Measurements from ENCODE around the gene HP1BP3. TPM values are rescaled to one million over a fixed set of nuclear protein-coding genes. Genes with fewer than 3 reads are reported as not detected.

Gene HP1BP3
- total and polyA plus RNA-seq, 2 of the 4 experiments (the other 2 are of a cell fraction), result 88.4 to 151 TPM

GRCh38 chr1:20719261-20719660 is 67.8 kb downstream of the HP1BP3 start:
- Histone ChIP-seq H3K23ac (ENCODE audit: low read depth, low read length) (no peak overlapping the region), H2BK15ac (ENCODE audit: low read depth, low read length) (no peak overlapping the region), H3K79me1 (ENCODE audit: low read depth in 1 of 2, low read length in 2 of 2) (no peaks in the 10 kb centered on the region; a peak in 1 of 4 replicates), H3K36me3 (ENCODE audit: control insufficient read depth, insufficient read depth, low read length) (no peaks in the 10 kb centered on the region), H2BK20ac (ENCODE audit: low read depth, low read length) (no peak overlapping the region), H3K4me2 (ENCODE audit: low read depth, low read length) (no peak overlapping the region), H3K9me3 (ENCODE audit: control insufficient read depth, insufficient read depth, low read length) (no peaks in the 10 kb centered on the region), H3K9ac (ENCODE audit: low read depth, low read length) (no peak overlapping the region), H2BK5ac (ENCODE audit: low read depth, low read length, poor library complexity, severe bottlenecking) (no peak overlapping the region), H3K4me3 (ENCODE audit: insufficient read depth, low read depth, low read length) (no peak overlapping the region), H2AK9ac (replicated peaks; ENCODE audit: low read depth, low read length, poor library complexity) (no peak overlapping the region), H3K18ac (ENCODE audit: low read depth, low read length) (no peak overlapping the region), H4K5ac (ENCODE audit: low read depth, low read length) (no peak overlapping the region), H4K91ac (ENCODE audit: insufficient read depth, low read depth, low read length) (no peak overlapping the region), H3K9me1 (ENCODE audit: insufficient read depth, low read length) (peaks cover 8% of the 10 kb centered on the region; the same call in 1 of the 2 replicates), H3K27me3 (ENCODE audit: control insufficient read depth, insufficient read depth, low read length) (no peaks in the 10 kb centered on the region), H2AFZ (replicated peaks; ENCODE audit: low read length, poor library complexity) (no peak overlapping the region), H2BK120ac (ENCODE audit: low read depth, low read length) (no peak overlapping the region), H3K4ac (ENCODE audit: low read depth, low read length) (no peak overlapping the region), H3K27ac (ENCODE audit: insufficient read depth, low read length) (no peak overlapping the region), H4K20me1 (ENCODE audit: insufficient read depth, low read length) (no peaks in the 10 kb centered on the region; the same call in 1 of the 2 replicates), H2AK5ac (ENCODE audit: low read depth, low read length) (no peak overlapping the region), H3K14ac (replicated peaks; ENCODE audit: low read depth, low read length) (no peak overlapping the region), H4K8ac (ENCODE audit: low read depth in 2 of 2, low read length in 2 of 2) (no peak overlapping the region), H3K56ac (ENCODE audit: extremely low read depth, insufficient read depth, low read length) (no peak overlapping the region), H3K4me1 (ENCODE audit: control insufficient read depth, insufficient read depth, low read length) (peaks cover 2% of the 10 kb centered on the region; the same call in 1 of the 2 replicates)
- whole genome bisulfite sequencing, 2 experiments (ENCODE audit: extremely low coverage in 2 of 2, insufficient read length in 1 of 2), result 86% methylated on average over 3 of the region's 8 CpGs; no CpG with 5 or more reads in 1 of the 2 experiments
- DNase-seq, result no peak
- ChIA-PET POLR2A (ENCODE audit: unreplicated experiment) (no interaction called here), CTCF (interaction anchor here (0.7 to 0.8 kb wide), 2 partner anchors 9 to 23 kb away, joined by 3 read pairs; no protein-coding TSS in a partner anchor)
- intact Hi-C loops (cut with micrococcal nuclease), result no loop called here
- ATAC-seq (ENCODE audit: low read depth), result no peak
- BruUV-seq (replicated peaks), result no TSS peak
- TF ChIP-seq USF2 (IDR thresholded peaks at IDR 0.05; ENCODE audit: low read depth, low read length), result no peak
- TF ChIP-seq RCOR1 (IDR thresholded peaks at IDR 0.05; ENCODE audit: insufficient replicate concordance, low read length), result no peak
- TF ChIP-seq MAFK (IDR thresholded peaks at IDR 0.05; ENCODE audit: low read depth, low read length), result no peak
- no peak for TF ChIP-seq NFE2L2 (IDR thresholded peaks at IDR 0.05; ENCODE audit: low read depth, low read length)
- TF ChIP-seq SMC3 (IDR thresholded peaks at IDR 0.05; ENCODE audit: low read depth, low read length), result no peak
- no peak for TF ChIP-seq FOS (IDR thresholded peaks at IDR 0.05; ENCODE audit: low read depth, low read length)
- TF ChIP-seq RFX5 (IDR thresholded peaks at IDR 0.05; ENCODE audit: low read depth, low read length), result no peak
- TF ChIP-seq CHD1 (IDR thresholded peaks at IDR 0.05; ENCODE audit: low read depth, low read length), result no peak
- no peak for TF ChIP-seq MXI1 (IDR thresholded peaks at IDR 0.05; ENCODE audit: borderline replicate concordance, low read depth, low read length)
- no peak for TF ChIP-seq MAZ (IDR thresholded peaks at IDR 0.05; ENCODE audit: borderline replicate concordance, low read depth, low read length)
- in situ Hi-C loops (cut with MboI; ENCODE audit: low sequenced_read_pairs), result no loop called here
- dilution Hi-C loops (cut with HindIII; ENCODE audit: low sequenced_read_pairs, unreplicated experiment), result no loop called here
